Dermis blood vessel endothelial cell (primary cell): ENCODE data around the gene FXYD7. TPM values are rescaled to one million over a fixed set of nuclear protein-coding genes. Genes with fewer than 3 reads are reported as not detected.
"Not testable (repeated sequence)": the region's sequence is repeated elsewhere in the genome, so short reads cannot be mapped to it uniquely, and the experiment has no call there.

Experiments
- DNase-seq: peaks from one replicate; pipeline ENCODE4 v3.0.0; 2010
- total RNA-seq: library from RNA; depleted of rRNA; stranded (reverse); fragments of >200 nt; gene quantifications from 2 replicates; pipeline ENCODE4 v1.2.3, GENCODE V29; 2014

Gene FXYD7
- total RNA-seq, 1 donor from 2014 or later = not detected

GRCh38 chr19:35128398-35129057 lies 14.5 kb upstream of the FXYD7 start:
- DNase-seq = no peak

GRCh38 chr19:35129724-35130274 lies 13.3 kb upstream of the FXYD7 start:
- DNase-seq = not testable (repeated sequence)

- DNase-seq = no peak
Measured at GRCh38 chr19:35130761-35131720, 12.0 kb upstream of the FXYD7 start.

- no peak for DNase-seq
Measured at GRCh38 chr19:35132254-35132653, 10.8 kb upstream of the FXYD7 start.

- DNase-seq = no peak
Measured at GRCh38 chr19:35133826-35134225, 9.2 kb upstream of the FXYD7 start.

GRCh38 chr19:35134601-35135242 lies 8.3 kb upstream of the FXYD7 start, which contains the start of gene LGI4:
LGI4 (minus strand) TSS chr19:35135059; CDS start chr19:35134680, 379 bp downstream.
- DNase-seq = no peak

- peak; percentile 80 for DNase-seq
Measured at GRCh38 chr19:35135389-35135909, 7.6 kb upstream of the FXYD7 start.

GRCh38 chr19:35136231-35136630 lies 6.8 kb upstream of the FXYD7 start:
- DNase-seq = no peak

- DNase-seq = no peak
Measured at GRCh38 chr19:35136977-35137702, 5.9 kb upstream of the FXYD7 start.

- no peak for DNase-seq
Measured at GRCh38 chr19:35138305-35138892, 4.7 kb upstream of the FXYD7 start, which contains the start of gene FXYD1. FXYD1 (plus strand) TSS chr19:35138824; CDS start chr19:35140080, 1,256 bp downstream.

GRCh38 chr19:35140207-35140961 lies 2.7 kb upstream of the FXYD7 start:
- no peak for DNase-seq

- peak; percentile 91 for DNase-seq
Measured at GRCh38 chr19:35140962-35141836, 1.9 kb upstream of the FXYD7 start.

GRCh38 chr19:35141837-35142605 lies 1.0 kb upstream of the FXYD7 start:
- DNase-seq = no peak

GRCh38 chr19:35142606-35143230 lies 337 bp upstream of the FXYD7 start:
- peak; percentile 65 for DNase-seq

- no peak for DNase-seq
Measured at GRCh38 chr19:35143818-35144217, 763 bp downstream of the FXYD7 start.

- no peak for DNase-seq
Measured at GRCh38 chr19:35144259-35144599, 1.2 kb downstream of the FXYD7 start.

- DNase-seq = peak; percentile 14
Measured at GRCh38 chr19:35144600-35145436, 1.8 kb downstream of the FXYD7 start.
